ENCODE results near the gene ZC3H12A.
"Not testable (repeated sequence)": the region's sequence is repeated elsewhere in the genome, so short reads cannot be mapped to it uniquely, and the experiment has no call there.

Gene ZC3H12A

GRCh38 chr1:37506740-37507139, 32.4 kb downstream of the ZC3H12A start:
- no peak for FAIRE-seq

DNA sequence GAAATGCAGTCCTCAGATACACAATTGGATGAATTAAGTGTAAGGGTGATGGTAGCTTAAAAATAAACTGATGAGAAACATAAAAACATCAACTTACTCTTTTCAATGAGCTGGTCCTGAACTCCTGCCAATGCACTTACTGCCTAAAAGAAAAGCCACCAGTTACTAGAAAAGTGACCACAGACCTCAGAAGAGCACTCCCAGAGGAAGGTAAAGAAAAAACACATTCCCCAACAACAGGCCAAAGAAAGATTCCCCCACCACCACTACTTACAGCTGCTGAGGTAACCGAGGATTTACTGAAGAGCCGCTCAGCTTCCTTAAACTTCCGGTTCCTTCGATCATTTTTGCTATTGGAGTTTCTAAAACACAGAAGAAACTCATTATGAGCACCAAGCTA, 34.8 kb downstream of the ZC3H12A start:
- FAIRE-seq = no peak

- no peak for FAIRE-seq
These were observed 39.5 kb downstream of the ZC3H12A start for GRCh38 chr1:37513795-37514349.

GRCh38 chr1:37514350-37515184, 40.2 kb downstream of the ZC3H12A start, which contains the start of gene MEAF6:
MEAF6 (minus strand) TSS chr1:37514766; CDS start chr1:37514746, 20 bp downstream.
- no peak for FAIRE-seq

GRCh38 chr1:37515185-37516034, 41.0 kb downstream of the ZC3H12A start:
- no peak for FAIRE-seq

DNA sequence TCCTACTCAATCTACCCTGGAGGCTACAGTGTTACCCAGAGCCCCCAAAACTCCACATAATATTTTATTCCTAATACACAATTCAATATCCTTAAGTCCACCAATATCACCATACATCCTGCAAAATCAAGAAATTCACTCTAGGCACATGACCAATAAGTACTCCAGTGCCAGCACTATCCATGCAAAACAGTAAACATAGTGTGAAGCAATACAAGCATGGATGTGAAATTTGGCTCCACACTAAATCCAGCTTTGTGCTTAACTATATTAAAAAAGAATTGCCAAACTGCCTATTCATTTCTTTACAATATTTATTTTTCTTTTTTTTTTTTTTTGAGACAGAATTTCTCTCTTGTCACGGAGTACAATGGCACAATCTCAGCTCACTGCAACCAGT, 43.2 kb downstream of the ZC3H12A start:
- FAIRE-seq = no peak

- not testable (repeated sequence) for FAIRE-seq
These were observed 43.9 kb downstream of the ZC3H12A start for GRCh38 chr1:37518241-37518640.

DNA sequence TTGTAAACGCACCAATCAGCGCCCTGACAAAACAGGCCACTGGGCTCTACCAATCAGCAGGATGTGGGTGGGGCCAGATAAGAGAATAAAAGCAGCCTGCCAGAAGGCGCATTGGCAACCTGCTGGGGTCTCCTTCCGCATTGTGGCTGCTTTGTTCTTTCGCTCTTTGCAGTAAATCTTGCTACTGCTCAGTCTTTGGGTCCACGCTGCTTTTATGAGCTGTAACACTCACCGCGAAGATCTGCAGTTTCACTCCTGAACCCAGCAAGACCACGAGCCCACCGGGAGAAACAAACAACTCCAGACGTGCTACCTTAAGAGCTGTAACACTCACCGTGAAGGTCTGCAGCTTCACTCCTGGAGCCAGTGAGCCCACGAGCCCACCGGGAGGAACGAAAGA, 44.5 kb downstream of the ZC3H12A start:
- FAIRE-seq = not testable (repeated sequence)

GRCh38 chr1:37519613-37520012, 45.2 kb downstream of the ZC3H12A start:
- FAIRE-seq = no peak

DNA sequence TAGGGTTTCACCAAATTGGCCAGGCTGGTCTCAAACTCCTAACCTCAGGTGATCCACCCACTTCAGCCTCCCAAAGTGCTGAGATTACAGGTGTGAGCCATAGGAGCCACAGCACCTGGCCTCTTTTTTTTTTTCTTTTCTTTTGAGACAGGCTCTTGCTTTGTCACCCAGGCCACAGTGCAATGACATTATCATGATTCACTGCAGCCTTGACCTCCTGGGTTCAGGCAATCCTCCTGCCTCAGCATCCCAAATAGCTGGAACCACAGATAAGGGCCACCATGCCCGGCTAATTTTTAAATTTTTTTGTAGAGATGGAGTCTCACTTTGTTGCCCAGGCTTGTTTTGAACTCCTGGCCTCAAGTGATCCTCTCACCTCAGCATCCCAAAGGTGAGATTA, 55.5 kb downstream of the ZC3H12A start:
- FAIRE-seq = not testable (repeated sequence)

GRCh38 chr1:37532418-37533156, 58.2 kb downstream of the ZC3H12A start:
- FAIRE-seq = not testable (repeated sequence)

DNA sequence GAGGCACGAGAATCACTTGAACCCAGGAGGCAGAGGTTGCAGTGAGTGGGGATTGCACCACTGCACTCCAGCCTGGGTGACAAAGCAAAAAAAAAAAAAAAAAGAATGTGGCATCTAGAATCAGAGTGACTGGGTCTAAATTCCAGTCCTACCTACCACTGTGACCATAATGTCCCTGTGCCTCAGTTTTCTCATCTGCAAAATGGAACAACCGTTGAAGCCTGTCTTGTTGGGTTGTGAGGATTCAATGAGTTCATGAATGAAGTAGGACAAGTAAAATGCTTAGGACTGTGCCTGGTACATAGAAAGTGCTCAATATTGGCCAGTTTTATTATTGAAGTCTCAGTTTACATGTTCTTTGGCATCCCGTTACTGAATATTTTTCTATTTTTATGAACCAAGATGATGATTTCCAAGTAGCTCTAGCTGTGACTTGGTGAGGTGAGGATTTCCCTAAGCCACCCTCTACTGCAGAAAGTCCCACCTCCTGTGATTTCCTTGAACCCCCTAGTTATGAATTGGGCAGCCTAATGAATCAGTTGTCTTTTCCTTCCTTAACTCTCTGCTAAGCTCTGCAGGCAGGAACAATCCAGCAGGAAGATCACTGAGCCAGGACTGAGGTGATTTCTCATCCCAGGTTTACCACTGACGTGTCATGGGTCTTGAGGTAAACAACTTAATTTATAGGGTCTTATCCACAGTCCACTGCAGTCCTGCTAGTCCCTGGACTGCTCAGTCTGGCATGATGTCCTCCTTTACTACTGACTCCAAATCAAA, 59.1 kb downstream of the ZC3H12A start:
- no peak for FAIRE-seq

Data from colon (tissue), 2 donors.